ENCODE results near the gene EPB41L4A. TPM values are rescaled to one million over a fixed set of nuclear protein-coding genes. Genes with fewer than 3 reads are reported as not detected.

Gene EPB41L4A
- total RNA-seq, 1 donor from 2014 or later = 2.7 TPM

DNA sequence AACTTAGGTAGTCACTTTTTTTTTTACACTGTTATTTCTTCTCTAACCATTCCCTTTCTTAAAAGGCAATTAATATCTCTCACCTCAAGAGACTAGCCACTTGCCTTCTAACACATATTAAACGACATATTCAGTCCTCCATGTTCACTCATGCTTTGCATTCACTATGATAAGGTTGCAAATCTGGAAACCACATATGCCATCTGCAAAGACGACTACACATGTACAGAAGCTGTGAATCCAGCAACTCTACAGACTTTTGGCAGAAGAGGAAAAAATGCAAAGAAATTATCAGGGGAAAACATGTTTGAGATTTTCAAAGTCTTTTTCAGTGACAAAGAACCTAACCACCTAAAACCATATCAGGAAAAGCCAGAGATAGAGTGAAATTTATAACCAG lies 112.1 kb downstream of the EPB41L4A start:
- Mint-ChIP-seq H3K27me3 (ENCODE audit: unreplicated experiment) (peaks cover 3% of the 10 kb centered on the region), H3K36me3 (ENCODE audit: unreplicated experiment) (no peaks in the 10 kb centered on the region), H3K9me3 (ENCODE audit: unreplicated experiment) (no peaks in the 10 kb centered on the region), H3K27ac (ENCODE audit: unreplicated experiment) (no peak overlapping the region), H3K4me1 (ENCODE audit: unreplicated experiment) (no peaks in the 10 kb centered on the region), H3K4me3 (ENCODE audit: unreplicated experiment) (no peak overlapping the region)
- no peak for TF ChIP-seq CTCF (IDR thresholded peaks at IDR 0.05)
- no peak for DNase-seq (ENCODE audit: extremely low spot score, unreplicated experiment)

DNA sequence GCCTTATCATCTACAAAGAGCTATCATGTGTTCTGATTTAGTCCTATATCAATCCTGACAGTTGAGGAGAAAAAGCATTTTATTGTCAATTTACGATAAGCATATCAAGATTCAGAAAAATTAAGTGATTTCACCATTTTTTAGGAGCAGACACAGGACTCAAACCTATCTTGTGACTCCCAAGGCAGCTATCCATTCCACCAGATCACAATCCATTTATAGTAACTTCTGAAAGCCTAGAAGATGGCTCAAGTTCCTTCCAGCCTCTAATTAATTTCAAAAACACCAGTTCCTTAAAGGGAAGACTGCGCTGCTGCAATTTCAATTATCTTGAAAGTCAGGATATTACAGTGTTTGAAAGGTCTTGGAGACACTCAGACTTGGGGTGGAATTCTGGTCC lies 114.3 kb downstream of the EPB41L4A start:
- no peaks in the 10 kb centered on the region for H3K36me3 Mint-ChIP-seq (ENCODE audit: unreplicated experiment)
- H3K27ac Mint-ChIP-seq (ENCODE audit: unreplicated experiment) = no peak overlapping the region
- no peaks in the 10 kb centered on the region for H3K9me3 Mint-ChIP-seq (ENCODE audit: unreplicated experiment)
- DNase-seq (ENCODE audit: extremely low spot score, unreplicated experiment) = no peak
- no peaks in the 10 kb centered on the region for H3K4me1 Mint-ChIP-seq (ENCODE audit: unreplicated experiment)
- no peak for TF ChIP-seq CTCF (IDR thresholded peaks at IDR 0.05)
- H3K27me3 Mint-ChIP-seq (ENCODE audit: unreplicated experiment) = peaks cover 3% of the 10 kb centered on the region
- H3K4me3 Mint-ChIP-seq (ENCODE audit: unreplicated experiment) = no peak overlapping the region

DNA sequence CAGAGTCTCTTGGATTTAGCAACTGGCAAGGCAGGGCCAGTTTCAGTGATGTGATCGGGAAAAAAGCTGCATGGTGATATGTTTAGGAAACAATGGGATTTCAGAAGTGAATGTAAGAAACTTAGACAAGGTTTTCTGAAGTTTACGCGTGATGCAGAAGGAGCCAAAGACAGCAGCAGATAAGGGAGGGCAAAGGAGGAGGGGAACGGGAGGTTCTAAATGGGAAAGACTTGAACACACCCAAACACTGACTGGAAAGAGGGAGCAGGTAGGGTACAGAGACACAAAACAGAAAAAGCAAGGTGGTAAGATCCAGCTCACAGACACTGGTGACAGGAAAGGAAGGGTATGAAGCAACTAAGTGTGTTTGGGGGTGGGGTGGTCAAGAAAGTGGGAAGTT lies 115.4 kb downstream of the EPB41L4A start:
- H3K27ac Mint-ChIP-seq (ENCODE audit: unreplicated experiment) = no peak overlapping the region
- H3K9me3 Mint-ChIP-seq (ENCODE audit: unreplicated experiment) = peaks cover 5% of the 10 kb centered on the region
- no peak for DNase-seq (ENCODE audit: extremely low spot score, unreplicated experiment)
- H3K36me3 Mint-ChIP-seq (ENCODE audit: unreplicated experiment) = no peaks in the 10 kb centered on the region
- no peak for TF ChIP-seq CTCF (IDR thresholded peaks at IDR 0.05)
- peaks cover 3% of the 10 kb centered on the region for H3K27me3 Mint-ChIP-seq (ENCODE audit: unreplicated experiment)
- H3K4me3 Mint-ChIP-seq (ENCODE audit: unreplicated experiment) = no peak overlapping the region
- no peaks in the 10 kb centered on the region for H3K4me1 Mint-ChIP-seq (ENCODE audit: unreplicated experiment)

- no peak for DNase-seq (ENCODE audit: extremely low spot score, unreplicated experiment)
- no peak for TF ChIP-seq CTCF (IDR thresholded peaks at IDR 0.05)
- H3K4me3 Mint-ChIP-seq (ENCODE audit: unreplicated experiment) = no peak overlapping the region
These were observed 125.0 kb downstream of the EPB41L4A start for GRCh38 chr5:112294126-112294525.

DNA sequence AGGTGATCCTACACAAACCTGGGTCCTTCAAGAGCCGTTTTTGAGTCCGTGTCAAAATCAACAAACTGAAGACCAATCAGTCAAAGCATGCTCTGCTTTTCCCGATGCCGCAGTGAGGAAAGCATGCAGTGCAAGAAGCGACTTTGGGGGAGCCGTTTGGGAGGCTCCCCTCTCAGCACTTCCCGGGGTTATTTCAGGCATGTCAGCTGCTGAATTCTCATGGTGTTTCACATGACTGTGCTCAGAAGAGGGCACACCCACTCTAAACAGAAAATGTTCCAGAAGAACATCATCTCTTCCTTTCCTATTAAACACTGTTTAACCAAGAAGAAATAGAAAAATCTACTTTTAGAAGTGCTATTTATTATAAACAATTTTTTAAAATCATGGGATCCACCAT lies 125.5 kb downstream of the EPB41L4A start:
- Mint-ChIP-seq H3K4me1 (ENCODE audit: unreplicated experiment) (no peaks in the 10 kb centered on the region), H3K27me3 (ENCODE audit: unreplicated experiment) (no peaks in the 10 kb centered on the region), H3K36me3 (ENCODE audit: unreplicated experiment) (no peaks in the 10 kb centered on the region), H3K9me3 (ENCODE audit: unreplicated experiment) (peaks cover 6% of the 10 kb centered on the region), H3K27ac (ENCODE audit: unreplicated experiment) (no peak overlapping the region), H3K4me3 (ENCODE audit: unreplicated experiment) (no peak overlapping the region)
- TF ChIP-seq CTCF (IDR thresholded peaks at IDR 0.05) = no peak
- no peak for DNase-seq (ENCODE audit: extremely low spot score, unreplicated experiment)

More at GRCh38 chr5:112294126-112294525, 125.0 kb downstream of the EPB41L4A start:
- Mint-ChIP-seq H3K27ac (ENCODE audit: unreplicated experiment) (no peak overlapping the region), H3K36me3 (ENCODE audit: unreplicated experiment) (no peaks in the 10 kb centered on the region), H3K9me3 (ENCODE audit: unreplicated experiment) (peaks cover 11% of the 10 kb centered on the region), H3K4me1 (ENCODE audit: unreplicated experiment) (no peaks in the 10 kb centered on the region), H3K27me3 (ENCODE audit: unreplicated experiment) (no peaks in the 10 kb centered on the region)

Data from osteocyte (in vitro differentiated cells).